Smooth muscle cell of the brain vasculature (primary cell): Measurements from ENCODE around the gene FAAP100.

Source experiments
- DNase-seq: peaks from one replicate; pipeline ENCODE4 v3.0.0-alpha.2; 2012; ENCODE audit warnings: low read depth, low spot score

FAAP100 gene

DNA sequence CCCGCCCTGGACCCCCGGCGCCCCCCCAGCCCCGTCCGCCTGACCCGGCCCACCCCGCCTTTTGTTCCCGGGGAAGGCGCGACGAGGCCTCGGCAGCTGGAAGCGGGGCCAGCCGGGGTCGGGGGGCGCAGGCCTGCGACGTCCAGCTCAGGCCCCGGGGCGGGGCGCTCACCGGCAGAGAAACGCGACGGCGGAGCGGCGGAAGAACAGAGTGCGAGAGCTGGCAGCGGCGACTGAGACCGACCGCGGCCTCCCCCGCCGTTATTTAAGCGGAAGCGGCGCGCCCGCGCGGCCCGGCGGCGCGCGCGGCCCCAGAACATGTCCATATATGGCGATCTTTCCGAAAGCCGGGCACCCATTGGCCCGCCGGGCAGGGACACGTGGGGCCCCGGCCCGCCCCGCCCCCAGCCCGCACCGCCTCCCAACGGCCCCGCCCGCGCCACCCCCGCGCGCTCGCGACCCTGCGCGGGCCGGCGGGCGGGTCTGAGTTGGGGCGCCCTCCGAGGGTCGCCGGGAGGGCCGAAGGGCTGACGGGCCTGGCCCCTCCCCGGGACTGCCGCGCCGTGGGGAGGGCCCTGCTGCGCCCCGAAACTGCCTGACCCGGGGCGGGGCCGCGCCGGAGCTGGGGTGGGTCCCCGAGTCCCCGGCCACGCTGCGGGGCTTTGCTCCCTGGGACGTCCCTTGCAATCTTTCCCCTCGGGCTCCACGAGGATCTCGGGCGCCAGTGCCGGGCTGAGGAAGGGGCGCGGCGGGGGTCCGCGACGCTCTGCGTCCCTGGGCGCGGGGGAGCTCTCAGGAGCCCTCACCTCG is 39.4 kb downstream of the FAAP100 start, which contains the start of gene ACTG1:
ACTG1 (minus strand) TSS at position 238 of the 810 bp plus-strand sequence. CDS start 445 bp downstream, outside the sequence.
- DNase-seq: peak; percentile 89

DNA sequence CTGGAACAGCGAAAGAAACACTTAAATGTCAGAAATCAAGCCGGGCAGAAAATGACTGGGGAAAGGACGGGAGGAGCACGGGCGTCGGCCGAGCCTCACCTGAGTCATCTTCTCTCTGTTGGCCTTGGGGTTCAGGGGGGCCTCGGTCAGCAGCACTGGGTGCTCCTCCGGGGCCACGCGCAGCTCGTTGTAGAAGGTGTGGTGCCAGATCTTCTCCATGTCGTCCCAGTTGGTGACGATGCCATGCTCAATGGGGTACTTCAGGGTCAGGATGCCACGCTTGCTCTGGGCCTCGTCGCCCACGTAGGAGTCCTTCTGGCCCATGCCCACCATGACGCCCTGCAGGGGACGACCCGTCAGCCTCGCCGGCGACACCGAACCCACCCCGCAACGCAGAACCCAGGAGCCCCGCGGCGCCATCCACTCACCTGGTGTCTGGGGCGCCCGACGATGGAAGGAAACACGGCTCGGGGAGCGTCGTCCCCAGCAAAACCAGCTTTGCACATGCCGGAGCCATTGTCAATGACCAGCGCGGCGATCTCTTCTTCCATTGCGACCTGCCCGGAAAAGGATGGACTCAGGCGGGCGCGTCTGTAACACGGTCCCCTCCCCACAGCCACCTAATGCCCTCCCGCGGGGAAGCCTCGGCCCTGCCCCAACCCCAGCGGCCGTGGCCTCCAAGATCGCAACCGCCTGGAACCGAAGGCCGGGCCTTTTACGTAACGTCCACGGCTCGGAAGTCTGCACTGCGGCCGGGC is 40.2 kb downstream of the FAAP100 start:
- no peak for DNase-seq

DNA sequence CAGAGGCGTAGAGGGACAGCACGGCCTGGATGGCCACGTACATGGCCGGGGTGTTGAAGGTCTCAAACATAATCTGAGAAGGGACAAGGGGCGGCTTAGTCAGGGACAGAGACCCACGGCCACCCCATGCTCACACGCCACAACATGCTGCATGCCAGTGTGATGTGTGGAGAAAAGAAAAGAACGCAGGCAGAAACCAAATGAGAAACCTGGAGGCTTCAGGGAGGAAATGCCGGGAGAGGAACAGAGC is 40.7 kb downstream of the FAAP100 start:
- no peak for DNase-seq

GRCh38 chr17:81510785-81511553 is 41.2 kb downstream of the FAAP100 start:
- no peak for DNase-seq

DNA sequence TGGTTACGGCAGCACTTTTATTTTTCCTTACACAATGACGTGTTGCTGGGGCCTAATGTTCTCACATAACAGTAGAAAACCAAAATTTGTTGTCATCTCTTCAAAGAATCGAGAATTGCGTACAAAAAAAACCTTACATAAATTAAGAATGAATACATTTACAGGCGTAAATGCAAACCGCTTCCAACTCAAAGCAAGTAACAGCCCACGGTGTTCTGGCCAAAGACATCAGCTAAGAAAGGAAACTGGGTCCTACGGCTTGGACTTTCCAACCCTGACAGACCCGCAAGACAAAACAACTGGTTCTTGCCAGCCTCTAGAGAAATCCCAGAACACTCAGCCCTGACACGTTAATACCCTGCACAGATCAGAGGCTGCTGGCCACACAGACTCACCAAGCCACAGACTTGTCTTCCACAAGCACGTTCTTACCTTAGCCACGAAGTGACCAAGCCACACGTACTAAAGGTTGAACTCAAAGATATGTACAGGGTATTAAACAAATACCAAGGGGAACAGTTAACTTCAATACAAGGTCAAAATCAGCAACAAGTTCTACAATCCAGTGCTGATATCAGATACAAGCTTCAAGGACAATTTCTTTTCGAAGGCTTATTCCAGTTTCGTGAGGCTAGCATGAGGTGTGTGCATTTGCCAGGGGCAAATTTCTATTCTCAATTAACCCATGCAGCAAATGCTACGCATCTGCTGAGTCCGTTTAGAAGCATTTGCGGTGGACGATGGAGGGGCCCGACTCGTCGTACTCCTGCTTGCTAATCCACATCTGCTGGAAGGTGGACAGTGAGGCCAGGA is 42.0 kb downstream of the FAAP100 start:
- no peak for DNase-seq

GRCh38 chr17:81509207-81509971 is 42.8 kb downstream of the FAAP100 start:
- DNase-seq: no peak

GRCh38 chr17:81508639-81509206 is 43.4 kb downstream of the FAAP100 start:
- no peak for DNase-seq

GRCh38 chr17:81503619-81504018 is 48.5 kb downstream of the FAAP100 start:
- no peak for DNase-seq

DNA sequence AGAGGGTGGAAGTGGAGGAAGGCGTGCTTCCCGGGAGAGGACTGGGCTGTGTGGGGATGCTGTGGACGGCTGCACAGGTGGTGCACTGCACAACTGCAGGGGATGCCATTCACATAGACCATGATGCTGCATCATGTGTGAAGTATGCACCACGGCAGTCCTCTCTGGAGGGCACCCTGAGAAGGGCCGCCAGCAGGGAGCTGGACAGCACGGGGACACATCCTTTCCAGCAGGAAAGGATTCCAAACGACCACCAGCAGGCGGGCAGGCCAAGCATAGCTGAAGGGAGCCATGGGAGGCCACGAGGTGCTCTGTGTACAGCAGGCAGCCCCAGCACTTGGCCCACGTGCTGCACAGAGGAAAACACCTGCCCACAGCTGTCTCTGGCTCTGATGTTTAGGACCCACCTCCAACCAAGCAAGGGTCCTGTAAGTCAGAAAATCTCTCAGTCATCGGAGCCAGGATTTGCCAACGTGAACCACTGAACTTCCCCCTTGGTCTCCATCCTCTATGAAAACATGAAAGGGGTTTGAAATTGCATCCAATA is 49.6 kb downstream of the FAAP100 start:
- no peak for DNase-seq

DNA sequence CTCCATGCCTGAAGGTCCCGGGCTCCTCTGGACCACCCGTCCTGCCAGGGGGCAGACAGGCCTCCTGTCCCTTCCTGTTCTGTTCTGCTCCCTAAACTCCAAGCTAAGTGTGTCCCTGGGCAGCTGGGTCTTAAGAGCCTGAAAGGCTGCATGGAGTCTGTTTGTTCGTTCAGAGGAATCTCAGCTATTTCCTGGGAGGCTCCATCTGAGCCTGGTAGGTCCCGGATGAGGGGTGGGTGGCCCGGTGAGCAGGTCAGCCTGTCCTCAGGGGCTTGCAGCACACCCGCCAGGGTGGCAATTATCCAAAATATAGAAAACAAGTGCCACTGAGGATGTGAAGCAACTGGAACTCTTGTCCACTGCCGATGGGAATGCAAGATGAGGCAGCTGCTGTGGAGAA is 52.1 kb downstream of the FAAP100 start:
- no peak for DNase-seq

DNA sequence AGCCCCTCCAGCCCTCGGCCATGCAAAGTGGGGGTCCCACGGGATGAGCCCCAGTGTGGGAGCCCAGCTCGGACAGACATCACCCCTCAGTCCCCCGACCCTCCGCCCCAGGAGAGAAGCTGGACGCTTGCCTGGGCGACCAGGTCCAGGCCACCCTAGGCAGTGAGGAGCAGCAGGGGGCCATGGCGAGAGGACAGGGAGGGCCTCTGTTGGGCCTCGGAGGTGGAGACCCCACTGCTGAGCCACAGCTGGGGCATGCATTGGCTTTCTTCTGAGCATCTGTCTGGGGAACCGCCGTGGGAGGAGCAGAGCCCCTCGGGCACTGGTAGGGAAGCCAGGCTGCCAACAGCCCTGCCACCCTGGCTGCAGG is 52.6 kb downstream of the FAAP100 start:
- DNase-seq: no peak

DNA sequence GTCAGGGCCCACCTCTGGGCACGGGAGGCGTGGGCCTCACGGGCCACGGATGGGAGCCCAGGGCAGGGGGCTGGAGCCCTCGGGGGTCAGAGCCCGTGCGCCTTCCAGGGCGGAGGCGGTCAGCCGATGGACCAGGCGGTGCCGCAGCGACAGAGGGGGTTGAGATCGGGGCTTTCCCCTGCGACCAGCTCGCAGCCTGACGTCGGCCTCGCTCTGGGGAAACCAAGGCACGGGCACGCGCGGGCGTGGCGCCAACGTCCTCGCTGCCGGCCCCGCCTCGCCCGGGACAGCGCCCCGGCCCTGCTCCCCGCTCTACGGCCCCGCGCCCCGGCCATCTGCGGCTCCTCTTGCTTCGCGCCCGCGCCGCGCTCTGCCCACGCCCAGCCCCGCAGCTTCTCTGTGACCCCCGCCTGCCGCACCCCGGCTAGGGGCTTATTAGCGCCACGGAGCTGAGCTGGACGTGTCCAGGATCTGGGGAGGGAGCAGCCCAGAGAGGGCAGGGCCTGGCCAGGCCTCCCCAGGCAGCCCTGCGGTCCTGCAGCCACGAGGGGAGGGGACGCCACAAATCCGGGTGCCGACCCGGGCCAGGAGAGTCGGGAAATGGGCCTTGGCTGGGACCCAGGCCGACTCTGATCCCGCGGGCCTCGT is 53.1 kb downstream of the FAAP100 start:
- no peak for DNase-seq

DNA sequence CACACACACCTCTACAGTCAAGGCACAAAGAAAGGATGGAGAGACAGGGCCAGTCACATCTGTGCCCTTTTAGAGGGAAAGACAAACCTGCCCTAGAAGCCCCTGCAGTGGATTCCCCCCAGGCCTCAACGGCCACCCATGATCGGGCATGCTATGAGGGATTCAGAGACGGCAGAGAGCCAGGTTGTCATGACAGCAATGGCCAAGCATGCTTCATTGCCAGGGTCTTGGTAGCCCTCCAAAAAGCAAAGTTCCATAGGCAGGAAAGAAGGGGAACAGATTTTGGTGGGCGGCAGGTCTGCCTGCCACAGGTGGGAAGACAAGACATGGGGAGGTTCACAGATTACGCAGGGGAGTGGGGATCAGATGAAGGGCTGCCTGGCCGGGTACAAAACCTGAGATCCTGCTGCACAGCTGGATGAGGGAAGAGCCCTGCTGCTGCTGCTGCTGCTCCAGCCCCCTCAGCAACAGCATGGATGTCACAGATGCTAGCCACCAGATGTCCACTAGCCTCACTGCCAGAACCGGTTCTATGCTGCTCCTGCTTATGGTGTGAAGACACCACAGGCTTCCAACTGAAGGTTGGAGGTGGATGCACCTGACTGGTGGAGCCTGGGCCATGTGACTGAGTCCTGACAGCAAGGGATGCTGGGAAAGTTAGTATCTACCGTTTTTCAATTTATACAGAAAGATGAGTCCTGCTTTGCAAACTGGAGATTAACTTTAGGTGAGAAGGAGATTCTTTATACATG is 57.4 kb downstream of the FAAP100 start:
- no peak for DNase-seq

GRCh38 chr17:81493198-81494038 is 58.7 kb downstream of the FAAP100 start:
- no peak for DNase-seq

GRCh38 chr17:81492706-81493105 is 59.4 kb downstream of the FAAP100 start:
- DNase-seq: no peak

GRCh38 chr17:81492202-81492601 is 60.0 kb downstream of the FAAP100 start:
- no peak for DNase-seq

- no peak for DNase-seq
These were observed 60.4 kb downstream of the FAAP100 start for GRCh38 chr17:81491761-81492160.

DNA sequence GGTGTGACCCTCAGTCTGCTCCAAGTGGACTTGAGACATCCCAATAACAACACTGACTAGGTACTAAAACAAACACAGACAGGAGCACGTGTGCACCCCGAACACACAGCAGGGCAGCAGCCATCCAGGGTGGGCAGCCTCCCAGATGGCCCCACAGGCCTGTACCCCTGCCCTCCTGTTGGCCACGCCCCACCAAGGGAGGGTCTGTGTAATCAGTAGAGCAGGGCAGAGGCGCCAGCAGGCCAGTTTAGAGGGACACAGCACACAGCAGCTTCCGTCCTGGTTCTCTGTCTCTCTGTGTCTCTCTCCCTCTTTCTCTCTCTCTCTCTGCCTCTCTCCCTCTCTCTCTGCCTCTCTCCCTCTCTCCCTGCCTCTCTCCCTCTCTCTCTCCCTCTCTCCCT is 61.0 kb downstream of the FAAP100 start:
- DNase-seq: no peak
